Spinal cord (tissue), 10 donors: ENCODE results near the gene ST7L. TPM values are rescaled to one million over a fixed set of nuclear protein-coding genes. Genes with fewer than 3 reads are reported as not detected.

Experiments
- DNase-seq, 6 donors: peaks; one replicate each; pipeline versions ENCODE4 v3.0.0 to v3.0.0-alpha.2; 2013 to 2015; ENCODE audit warnings: low spot score in 6 of 6, low read depth in 4 of 6
- H3K27ac ChIP-seq: one replicate; pipeline ENCODE4 v1.5.1; 2013; ENCODE audit warnings: low read depth, low read length, control low read depth
- H3K27me3 ChIP-seq: one replicate; pipeline ENCODE4 v1.6.1; 2013; ENCODE audit warnings: low read length; ENCODE audit not compliant: control insufficient read depth, insufficient read depth
- H3K36me3 ChIP-seq: one replicate; pipeline ENCODE4 v1.6.1; 2013; ENCODE audit warnings: low read length; ENCODE audit not compliant: control insufficient read depth, insufficient read depth
- H3K4me1 ChIP-seq: one replicate; pipeline ENCODE4 v1.6.1; 2013; ENCODE audit warnings: low read length; ENCODE audit not compliant: control insufficient read depth, insufficient read depth
- H3K4me3 ChIP-seq: one replicate; pipeline ENCODE4 v1.5.1; 2013; ENCODE audit warnings: low read depth, low read length, control low read depth
- H3K9me3 ChIP-seq: one replicate; pipeline ENCODE4 v1.6.1; 2013; ENCODE audit warnings: low read length; ENCODE audit not compliant: control insufficient read depth, insufficient read depth
- WGBS: methylation state at CpG from one replicate; pipeline ENCODE4 v1.1.5; 2013; ENCODE audit warnings: missing lambda C conversion rate; ENCODE audit not compliant: insufficient coverage; 5-methylcytosine and 5-hydroxymethylcytosine counted together
- polyA plus RNA-seq, 2 donors: library from polyadenylated mRNA; unstranded; fragments of 120-200 nt; gene quantifications; one replicate each; pipeline ENCODE4 v1.2.1, GENCODE V29; 2013; ENCODE audit not compliant: insufficient read length in 2 of 2
- total RNA-seq, 2 donors: library from RNA; depleted of rRNA in 1 of 2; stranded (reverse); fragments of 120-200 nt in 1 of 2; fragments of >200 nt in 1 of 2; gene quantifications; one replicate each; pipeline versions ENCODE4 v1.2.3 to v1.2.4, GENCODE V29; 2013 to 2014
- donor health status: healthy.

Gene ST7L
- total and polyA plus RNA-seq, 4 donors = 21.3 to 40.9 (median 27.8) TPM

DNA sequence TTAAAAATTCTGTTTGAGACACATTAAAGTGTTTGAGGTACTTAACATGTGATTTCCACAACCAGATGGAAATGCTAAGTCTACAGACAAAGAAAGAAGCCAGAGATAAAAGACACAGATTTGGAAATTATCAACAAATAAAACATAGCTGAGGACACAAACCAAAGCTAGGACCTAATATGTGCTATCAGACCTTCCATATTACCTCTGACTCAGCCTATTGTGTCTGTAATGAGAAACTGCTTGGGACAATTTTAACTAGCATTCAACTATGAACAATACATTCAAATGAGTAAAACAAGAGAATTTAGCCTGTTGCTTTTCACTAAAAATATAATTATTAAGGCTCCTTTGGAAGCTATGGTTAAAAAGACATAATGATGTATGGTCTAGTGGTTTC is 55.6 kb downstream of the ST7L start:
- H3K27me3 ChIP-seq = no peaks in the 10 kb centered on the region
- no peak overlapping the region for H3K4me3 ChIP-seq
- DNase-seq = no peak
- no peaks in the 10 kb centered on the region for H3K4me1 ChIP-seq
- no peaks in the 10 kb centered on the region for H3K9me3 ChIP-seq
- H3K36me3 ChIP-seq = peaks cover 2% of the 10 kb centered on the region
- H3K27ac ChIP-seq = no peak overlapping the region

DNA sequence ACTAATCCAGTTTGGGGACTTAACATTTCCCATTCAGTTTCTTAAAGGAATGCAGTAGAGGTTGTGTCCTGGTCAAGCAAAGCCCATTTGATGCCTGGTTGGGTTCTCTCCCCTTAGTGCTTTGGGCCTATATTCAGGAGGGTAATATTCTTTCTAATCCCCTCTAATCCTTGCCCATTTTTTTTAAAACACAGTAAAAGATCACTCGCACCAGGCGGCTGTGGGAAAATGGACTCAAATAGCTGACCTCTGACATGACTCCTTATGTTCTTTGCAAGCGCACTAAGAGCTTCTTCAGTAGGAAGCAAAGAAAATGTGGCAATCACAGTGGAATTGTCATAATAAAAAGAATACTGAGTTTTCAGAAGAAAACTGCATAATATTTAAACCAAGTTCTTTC is 60.3 kb downstream of the ST7L start:
- Histone ChIP-seq H3K27ac (no peak overlapping the region), H3K27me3 (no peaks in the 10 kb centered on the region), H3K4me3 (no peak overlapping the region), H3K4me1 (no peaks in the 10 kb centered on the region), H3K36me3 (peaks cover 2% of the 10 kb centered on the region), H3K9me3 (no peaks in the 10 kb centered on the region)
- DNase-seq = no peak
- 94% methylated on average over 3 of the region's 3 CpGs for WGBS

DNA sequence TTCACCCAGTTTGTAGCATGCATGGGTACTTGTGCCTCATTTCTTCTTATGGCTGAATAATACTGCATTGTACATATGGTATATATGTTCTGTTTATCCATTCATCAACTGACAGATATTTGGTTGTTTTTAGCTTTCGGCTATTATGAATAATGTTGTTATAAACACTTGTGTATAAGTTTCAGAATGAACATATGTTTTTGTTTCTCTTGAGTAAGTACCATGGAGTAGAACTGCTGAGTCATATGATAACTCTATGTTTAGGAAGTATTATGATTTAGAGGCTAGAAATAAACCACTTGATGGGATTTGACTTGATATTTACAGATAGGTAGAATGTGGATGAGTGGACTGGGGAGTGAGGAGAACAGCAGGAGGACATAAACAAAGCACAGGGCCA is 61.6 kb downstream of the ST7L start:
- Histone ChIP-seq H3K27me3 (no peaks in the 10 kb centered on the region), H3K27ac (no peak overlapping the region), H3K9me3 (no peaks in the 10 kb centered on the region), H3K36me3 (peaks cover 2% of the 10 kb centered on the region), H3K4me3 (no peak overlapping the region), H3K4me1 (no peaks in the 10 kb centered on the region)
- no CpG with 5 or more reads among the region's 1 CpG for WGBS
- DNase-seq = no peak

DNA sequence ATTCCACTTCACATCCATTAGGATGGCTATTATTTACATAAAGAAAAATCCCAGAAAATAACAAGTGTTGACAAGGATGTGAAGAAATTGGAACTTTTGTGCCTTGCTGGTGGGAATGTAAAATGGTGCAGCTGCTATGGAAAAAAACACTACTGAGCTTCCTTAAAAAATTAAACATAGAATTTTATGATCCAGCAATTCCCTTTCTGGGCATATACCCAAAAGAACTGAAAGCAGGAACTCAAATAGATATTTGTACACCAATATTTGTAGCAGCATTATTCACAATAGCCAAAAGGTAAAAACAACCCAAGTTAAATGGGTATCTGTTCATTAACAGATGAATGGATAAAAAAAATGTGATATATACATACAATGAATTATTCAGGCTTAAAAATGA is 64.5 kb downstream of the ST7L start:
- Histone ChIP-seq H3K4me3 (no peak overlapping the region), H3K27me3 (no peaks in the 10 kb centered on the region), H3K9me3 (no peaks in the 10 kb centered on the region), H3K4me1 (no peaks in the 10 kb centered on the region), H3K27ac (no peak overlapping the region), H3K36me3 (no peaks in the 10 kb centered on the region)
- no peak for DNase-seq

DNA sequence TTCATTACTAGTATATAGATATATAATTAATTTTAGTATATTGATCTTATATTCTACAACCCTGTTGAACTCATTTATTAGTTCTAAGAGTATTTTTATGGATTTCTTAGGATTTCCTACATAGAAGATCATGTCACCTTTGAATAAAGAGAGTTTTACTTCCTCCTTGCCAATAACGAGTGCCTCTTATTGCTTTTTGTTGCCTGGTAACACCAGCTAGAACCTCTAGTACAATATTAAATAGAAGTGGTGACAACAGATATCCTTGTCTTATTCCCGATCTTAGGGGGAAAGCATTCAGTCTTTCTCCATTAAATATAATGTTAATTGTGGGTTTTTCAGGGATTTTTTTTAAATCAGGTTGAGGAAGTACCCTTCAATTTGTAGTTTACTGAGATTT is 69.4 kb downstream of the ST7L start:
- DNase-seq = no peak
- Histone ChIP-seq H3K4me3 (no peak overlapping the region), H3K27me3 (no peaks in the 10 kb centered on the region), H3K36me3 (peaks cover 5% of the 10 kb centered on the region), H3K4me1 (no peaks in the 10 kb centered on the region), H3K27ac (no peak overlapping the region), H3K9me3 (no peaks in the 10 kb centered on the region)
- WGBS = no CpG with 5 or more reads among the region's 2 CpGs

DNA sequence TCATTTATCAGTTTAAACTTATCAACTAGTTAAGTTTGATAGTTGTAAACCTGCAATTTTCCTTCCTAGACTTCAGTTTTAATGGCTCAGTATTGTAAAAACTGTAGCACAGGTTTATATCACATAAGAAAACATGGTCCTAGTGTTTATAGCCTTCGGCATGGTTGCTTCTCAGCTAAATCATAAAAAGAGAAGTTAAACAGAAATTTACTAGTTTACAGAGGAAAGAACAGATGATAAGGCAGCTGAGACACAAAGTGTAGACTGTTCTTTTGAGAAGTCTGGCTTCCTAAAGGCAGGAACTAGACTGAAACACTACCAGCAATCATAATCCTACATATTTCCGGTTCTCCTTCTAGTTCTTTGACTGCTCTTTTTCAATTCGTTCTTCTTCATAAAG is 70.4 kb downstream of the ST7L start:
- H3K36me3 ChIP-seq = peaks cover 5% of the 10 kb centered on the region
- H3K27me3 ChIP-seq = no peaks in the 10 kb centered on the region
- no peaks in the 10 kb centered on the region for H3K9me3 ChIP-seq
- H3K4me3 ChIP-seq = no peak overlapping the region
- no peak overlapping the region for H3K27ac ChIP-seq
- no peaks in the 10 kb centered on the region for H3K4me1 ChIP-seq
- DNase-seq = no peak
- WGBS = 80% methylated on average over 1 of the region's 3 CpGs

DNA sequence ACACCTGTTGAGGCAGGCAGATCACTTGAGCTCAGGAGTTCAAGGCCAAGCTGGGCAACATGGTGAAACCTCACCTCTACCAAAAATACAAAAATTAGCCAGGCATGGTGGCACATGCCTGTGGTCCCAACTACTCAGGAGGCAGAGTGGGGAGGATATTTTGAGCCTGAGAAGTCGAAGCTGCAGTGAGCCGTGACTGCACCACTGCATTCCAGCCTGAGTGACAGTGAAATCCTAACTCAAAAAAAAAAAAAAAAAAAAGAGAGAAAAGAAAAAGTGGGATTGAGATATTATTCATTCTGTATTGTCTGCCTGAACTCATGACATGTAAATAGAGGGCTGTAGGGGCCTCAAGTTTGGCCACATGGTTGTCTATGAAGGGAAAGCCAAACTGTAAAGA is 72.9 kb downstream of the ST7L start:
- no peak overlapping the region for H3K4me3 ChIP-seq
- no peak overlapping the region for H3K27ac ChIP-seq
- H3K36me3 ChIP-seq = peaks cover 6% of the 10 kb centered on the region
- no peaks in the 10 kb centered on the region for H3K4me1 ChIP-seq
- no CpG with 5 or more reads among the region's 2 CpGs for WGBS
- H3K27me3 ChIP-seq = no peaks in the 10 kb centered on the region
- DNase-seq = no peak
- H3K9me3 ChIP-seq = no peaks in the 10 kb centered on the region

DNA sequence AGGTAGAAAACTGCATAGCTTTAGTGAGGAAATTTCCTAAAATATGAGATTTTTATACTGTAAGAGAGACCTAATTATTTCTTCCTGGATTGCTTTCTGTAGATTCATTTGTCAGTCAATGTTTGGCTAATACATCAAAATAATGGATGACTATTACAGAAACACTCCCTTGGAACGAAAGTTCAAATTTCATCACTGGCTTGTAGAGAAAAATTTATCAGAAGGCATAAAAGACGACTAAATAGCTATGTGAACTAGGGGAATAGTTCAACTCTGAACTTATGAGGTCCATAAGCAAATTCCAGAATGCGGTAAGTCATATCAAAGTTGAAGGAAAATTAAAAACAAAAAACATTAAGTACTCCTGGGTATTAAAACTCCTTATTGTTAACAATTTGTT is 74.2 kb downstream of the ST7L start:
- no peak for DNase-seq
- Histone ChIP-seq H3K36me3 (peaks cover 12% of the 10 kb centered on the region), H3K27me3 (no peaks in the 10 kb centered on the region), H3K9me3 (no peaks in the 10 kb centered on the region), H3K27ac (no peak overlapping the region), H3K4me3 (no peak overlapping the region), H3K4me1 (no peaks in the 10 kb centered on the region)
- WGBS = no CpG with 5 or more reads among the region's 3 CpGs

DNA sequence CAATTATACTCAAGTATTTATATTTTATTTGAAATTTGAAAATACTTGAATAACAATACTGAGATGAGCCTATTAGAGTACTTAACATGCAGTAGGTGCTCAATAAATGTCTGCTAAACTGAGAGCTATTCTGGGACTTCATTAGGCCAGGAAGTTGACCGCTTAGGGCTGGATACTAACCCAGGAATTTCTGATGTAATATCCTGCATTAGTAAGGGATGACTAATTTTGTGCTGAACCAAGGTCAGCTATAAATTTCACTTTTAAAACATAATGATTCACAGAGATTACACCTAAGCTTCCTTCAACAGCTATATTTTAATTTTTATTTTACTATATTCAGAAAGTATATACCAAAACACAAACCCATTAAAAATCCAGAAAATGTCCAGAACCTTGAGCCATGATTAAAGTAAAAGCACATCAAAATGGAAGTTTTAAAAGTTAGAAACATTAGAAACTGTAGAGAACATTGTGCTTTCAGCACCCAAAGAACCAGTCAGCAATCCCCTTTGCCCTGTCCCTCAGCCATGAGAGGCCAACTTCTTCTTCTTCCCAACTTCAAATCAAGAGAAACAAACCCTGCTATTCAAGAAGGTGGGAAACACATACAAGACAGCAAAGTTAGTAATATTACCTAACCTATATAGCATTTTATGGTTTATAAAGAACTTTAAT is 74.8 kb downstream of the ST7L start:
- no peak overlapping the region for H3K27ac ChIP-seq
- WGBS = no CpG with 5 or more reads among the region's 1 CpG
- no peak overlapping the region for H3K4me3 ChIP-seq
- no peaks in the 10 kb centered on the region for H3K4me1 ChIP-seq
- H3K9me3 ChIP-seq = no peaks in the 10 kb centered on the region
- peaks cover 15% of the 10 kb centered on the region for H3K36me3 ChIP-seq
- DNase-seq = no peak
- no peaks in the 10 kb centered on the region for H3K27me3 ChIP-seq

DNA sequence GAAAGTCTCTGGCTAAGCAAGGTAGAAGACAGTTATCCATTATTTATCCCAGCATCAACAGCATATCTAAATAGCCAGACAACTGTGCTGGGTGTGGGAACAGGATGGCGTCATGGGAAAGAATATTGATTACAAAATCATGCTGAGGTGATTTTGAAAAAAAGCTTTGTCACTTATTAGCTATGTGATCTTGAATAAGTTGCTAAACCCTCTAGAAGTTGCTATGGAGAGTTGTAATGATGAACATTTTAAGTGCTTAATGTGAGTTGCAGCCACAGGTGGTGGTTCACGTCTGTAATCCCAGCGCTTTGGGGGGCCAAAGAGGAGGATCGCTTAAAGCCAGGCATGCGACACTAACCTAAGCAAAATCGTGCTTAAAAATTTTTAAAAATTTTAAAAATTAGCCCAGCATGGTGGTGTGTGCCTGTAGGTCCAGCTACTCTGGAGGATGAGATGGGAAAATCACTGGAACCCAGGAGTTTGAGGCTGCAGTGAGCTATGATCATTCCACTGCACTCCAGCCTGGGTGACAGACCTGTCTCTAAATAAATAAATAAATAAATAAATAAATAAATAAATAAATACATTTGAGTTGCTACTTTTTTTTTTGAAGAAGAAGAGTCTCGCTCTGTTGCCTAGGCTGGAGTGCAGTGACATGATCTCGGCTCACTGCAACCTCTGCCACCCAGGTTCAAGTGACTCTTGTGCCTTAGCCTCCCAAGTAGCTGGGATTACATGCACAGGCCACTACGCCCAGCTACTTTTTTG is 76.6 kb downstream of the ST7L start:
- DNase-seq = no peak
- WGBS = 83% methylated on average over 6 of the region's 9 CpGs
- H3K27me3 ChIP-seq = no peaks in the 10 kb centered on the region
- no peak overlapping the region for H3K4me3 ChIP-seq
- no peak overlapping the region for H3K27ac ChIP-seq
- no peaks in the 10 kb centered on the region for H3K9me3 ChIP-seq
- peaks cover 18% of the 10 kb centered on the region for H3K36me3 ChIP-seq
- no peaks in the 10 kb centered on the region for H3K4me1 ChIP-seq
